Right atrium auricular region (tissue), 2 donors: Measurements from ENCODE around the gene TTLL12. TPM values are rescaled to one million over a fixed set of nuclear protein-coding genes. Genes with fewer than 3 reads are reported as not detected.

ENCODE experiments used
- DNase-seq: peaks from one replicate; pipeline ENCODE4 v3.0.0-alpha.2; 2019; ENCODE audit warnings: low spot score
- H3K27ac ChIP-seq, 2 donors: fragments of 200-600 bp; sonication (generic); 1 replicate in 1 of 2; 2 replicates in 1 of 2; pipeline ENCODE4 v1.5.1; 2016 to 2019
- H3K27me3 ChIP-seq, 2 donors: fragments of 200-600 bp; sonication (generic); one replicate each; pipeline versions ENCODE4 v1.5.1 to v1.6.0; 2017 to 2019
- H3K36me3 ChIP-seq: fragments of 200-600 bp; sonication (generic); one replicate; pipeline ENCODE4 v1.5.1; 2016
- H3K4me1 ChIP-seq, 2 donors: fragments of 200-600 bp; sonication (generic); one replicate each; pipeline versions ENCODE4 v1.5.1 to v1.6.0; 2017 to 2019
- H3K4me3 ChIP-seq, 2 donors: fragments of 200-600 bp; sonication (generic); 1 replicate in 1 of 2; 2 replicates in 1 of 2; pipeline ENCODE4 v1.5.1; 2017 to 2019; ENCODE audit warnings: mild to moderate bottlenecking in 1 of 2, moderate library complexity in 1 of 2
- H3K9me3 ChIP-seq, 2 donors: fragments of 200-600 bp; sonication (generic); one replicate each; pipeline ENCODE4 v1.5.1; 2019
- CTCF ChIP-seq, 2 donors: fragments of 200-600 bp; sonication (generic); IDR thresholded peaks; one replicate each; pipeline ENCODE4 v1.5.1; 2019; ENCODE audit warnings: antibody characterized with exemption in 2 of 2
- total RNA-seq, 2 donors: library from RNA; depleted of rRNA; stranded (reverse); fragments of >200 nt; gene quantifications; one replicate each; pipeline ENCODE4 v1.1.0, GENCODE V29; 2016

Gene TTLL12
- total RNA-seq, 2 donors from 2014 or later: 11.4 to 15.1 TPM

GRCh38 chr22:43191831-43192230, 4.9 kb upstream of the TTLL12 start:
- DNase-seq: no peak
- Histone ChIP-seq H3K27ac (no peak overlapping the region), H3K27me3 (no peaks in the 10 kb centered on the region), H3K4me1 (peaks cover 0 to 5% of the 10 kb centered on the region in 2 donors), H3K36me3 (no peaks in the 10 kb centered on the region), H3K4me3 (no peak overlapping the region), H3K9me3 (no peaks in the 10 kb centered on the region)
- no peak for TF ChIP-seq CTCF (IDR thresholded peaks at IDR 0.05)

- no peaks in the 10 kb centered on the region for H3K36me3 ChIP-seq
- DNase-seq: no peak
- H3K27me3 ChIP-seq: no peaks in the 10 kb centered on the region
- peaks cover 0 to 19% of the 10 kb centered on the region in 2 donors for H3K4me1 ChIP-seq
- no peaks in the 10 kb centered on the region for H3K9me3 ChIP-seq
- no peak overlapping the region for H3K4me3 ChIP-seq
- no peak for TF ChIP-seq CTCF (IDR thresholded peaks at IDR 0.05)
- no peak overlapping the region for H3K27ac ChIP-seq
Observed at GRCh38 chr22:43188829-43189545, 2.1 kb upstream of the TTLL12 start.

GRCh38 chr22:43187171-43188099, 501 bp upstream of the TTLL12 start:
- H3K27me3 ChIP-seq: no peaks in the 10 kb centered on the region
- peak overlapping the region; percentile 42 to 77 for H3K4me3 ChIP-seq
- H3K9me3 ChIP-seq: no peaks in the 10 kb centered on the region
- H3K4me1 ChIP-seq: peaks cover 0 to 19% of the 10 kb centered on the region in 2 donors
- H3K27ac ChIP-seq: peak overlapping the region; percentile 87 to 90
- peak; percentile 72 to 87 for TF ChIP-seq CTCF (IDR thresholded peaks at IDR 0.05)
- peak; percentile 95 for DNase-seq
- H3K36me3 ChIP-seq: no peaks in the 10 kb centered on the region

GRCh38 chr22:43185860-43186261, 1.1 kb downstream of the TTLL12 start:
- peaks cover 0 to 19% of the 10 kb centered on the region in 2 donors for H3K4me1 ChIP-seq
- no peak overlapping the region for H3K27ac ChIP-seq
- no peaks in the 10 kb centered on the region for H3K9me3 ChIP-seq
- no peak for TF ChIP-seq CTCF (IDR thresholded peaks at IDR 0.05)
- no peaks in the 10 kb centered on the region for H3K27me3 ChIP-seq
- DNase-seq: no peak
- no peaks in the 10 kb centered on the region for H3K36me3 ChIP-seq
- H3K4me3 ChIP-seq: peak overlapping the region; percentile 61 to 77

DNA sequence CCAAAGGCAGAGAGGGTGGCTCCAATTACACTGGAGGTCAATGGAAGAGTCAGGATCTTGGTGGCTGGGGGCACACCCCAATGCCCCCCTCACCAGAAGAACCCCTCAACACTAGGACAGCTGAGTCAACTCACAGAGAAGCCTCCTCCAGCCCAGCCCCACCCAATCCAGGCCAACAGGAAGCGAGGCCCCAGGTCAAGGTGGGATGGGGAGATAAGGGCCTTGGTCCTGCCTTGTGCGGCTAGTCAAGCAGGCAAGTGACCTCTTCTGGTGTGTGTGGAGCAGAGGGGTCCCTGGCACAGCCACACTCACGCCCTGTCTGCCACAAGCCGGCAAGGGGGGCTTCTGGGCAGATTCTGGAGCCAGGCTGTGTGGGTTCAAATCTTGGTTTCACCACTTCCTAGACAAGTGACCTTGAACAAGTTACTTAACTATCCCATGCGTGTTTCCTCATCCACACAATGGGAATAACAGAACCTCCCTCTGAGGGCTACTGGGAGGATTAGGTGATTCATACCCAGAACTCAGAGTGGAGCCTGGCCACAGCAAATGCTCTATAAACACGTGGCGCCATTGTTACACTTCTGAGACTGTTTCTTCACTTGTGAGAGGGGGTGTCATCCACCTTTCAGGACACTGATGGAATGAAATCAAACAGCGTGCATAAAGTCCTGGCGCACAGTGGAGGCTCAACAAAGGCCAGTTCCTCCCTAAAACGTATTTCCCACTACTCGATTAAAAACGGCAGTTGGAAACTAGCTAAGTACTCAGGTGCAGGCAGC, 3.2 kb downstream of the TTLL12 start:
- no peak overlapping the region for H3K27ac ChIP-seq
- H3K27me3 ChIP-seq: no peaks in the 10 kb centered on the region
- no peak for TF ChIP-seq CTCF (IDR thresholded peaks at IDR 0.05)
- H3K4me1 ChIP-seq: peaks cover 0 to 19% of the 10 kb centered on the region in 2 donors
- H3K4me3 ChIP-seq: no peak overlapping the region
- H3K9me3 ChIP-seq: no peaks in the 10 kb centered on the region
- H3K36me3 ChIP-seq: peaks cover 13% of the 10 kb centered on the region
- DNase-seq: no peak
